DOHH2 (cell line): Measurements from ENCODE around the gene SMAD3.

Source experiments
- H3F3A ChIP-seq: fragments of 200-600 bp; sonication (generic), shearing (Covaris generic); 2 replicates; pipeline ENCODE4 v1.6.0; 2016; ENCODE audit warnings: antibody characterized with exemption, mild to moderate bottlenecking; ENCODE audit not compliant: control insufficient read depth, insufficient read depth
- H3K27ac ChIP-seq: fragments of 200-600 bp; sonication (generic); 2 replicates; pipeline ENCODE4 v1.5.1; 2014; ENCODE audit warnings: low read depth, mild to moderate bottlenecking, low read length, moderate library complexity
- H3K27me3 ChIP-seq: fragments of 200-600 bp; sonication (generic); 2 replicates; pipeline ENCODE4 v1.6.1; 2014; ENCODE audit warnings: mild to moderate bottlenecking, low read length, mixed read lengths; ENCODE audit not compliant: control insufficient read depth
- H3K36me3 ChIP-seq: fragments of 200-600 bp; sonication (generic); 2 replicates; pipeline ENCODE4 v1.6.1; 2014; ENCODE audit warnings: mild to moderate bottlenecking, low read length, moderate library complexity, mixed read lengths; ENCODE audit not compliant: control insufficient read depth
- H3K4me1 ChIP-seq: fragments of 200-600 bp; sonication (generic); 2 replicates; pipeline ENCODE4 v1.6.1; 2014; ENCODE audit warnings: mild to moderate bottlenecking, low read length, mixed read lengths; ENCODE audit not compliant: control insufficient read depth
- H3K4me2 ChIP-seq: fragments of 200-600 bp; sonication (generic); 2 replicates; pipeline ENCODE4 v1.6.0; 2014; ENCODE audit warnings: mild to moderate bottlenecking, low read length, moderate library complexity
- H3K4me3 ChIP-seq: fragments of 200-600 bp; sonication (generic); 2 replicates; pipeline ENCODE4 v1.5.1; 2014; ENCODE audit warnings: mild to moderate bottlenecking, low read length, mixed read lengths
- H3K79me2 ChIP-seq: fragments of 200-600 bp; sonication (generic); 2 replicates; pipeline ENCODE4 v1.6.1; 2014; ENCODE audit warnings: mild to moderate bottlenecking, low read length, mixed read lengths; ENCODE audit not compliant: control insufficient read depth
- H3K9me2 ChIP-seq: fragments of 200-600 bp; sonication (generic); replicated peaks from 2 replicates; pipeline ENCODE4 v1.6.1; 2014; ENCODE audit warnings: mild to moderate bottlenecking, low read length, mixed read lengths; ENCODE audit not compliant: control insufficient read depth
- H3K9me3 ChIP-seq: fragments of 200-600 bp; sonication (generic); 2 replicates; pipeline ENCODE4 v1.6.1; 2014; ENCODE audit warnings: antibody characterized with exemption, low read length, mixed read lengths; ENCODE audit not compliant: control insufficient read depth, insufficient read depth
- H4K20me1 ChIP-seq: fragments of 200-600 bp; sonication (generic); 2 replicates; pipeline ENCODE4 v1.6.0; 2014; ENCODE audit warnings: low read depth, mild to moderate bottlenecking, antibody characterized with exemption, low read length, moderate library complexity; ENCODE audit not compliant: control insufficient read depth, insufficient read depth
- EZH2phosphoT487 ChIP-seq: fragments of 200-600 bp; sonication (generic); IDR thresholded peaks from 2 replicates; pipeline ENCODE4 v1.6.1; 2017; ENCODE audit warnings: borderline replicate concordance, mild to moderate bottlenecking, antibody characterized with exemption, low read length, moderate library complexity, mixed read lengths
- TF ChIP-seq, protein P1 (sequence below): fragments of 200-600 bp; sonication (generic); IDR thresholded peaks from one replicate; pipeline ENCODE4 v1.5.1; 2014; ENCODE audit warnings: antibody characterized with exemption, mild to moderate bottlenecking, low read depth, low read length; ENCODE audit not compliant: poor library complexity, severe bottlenecking

Gene SMAD3

DNA sequence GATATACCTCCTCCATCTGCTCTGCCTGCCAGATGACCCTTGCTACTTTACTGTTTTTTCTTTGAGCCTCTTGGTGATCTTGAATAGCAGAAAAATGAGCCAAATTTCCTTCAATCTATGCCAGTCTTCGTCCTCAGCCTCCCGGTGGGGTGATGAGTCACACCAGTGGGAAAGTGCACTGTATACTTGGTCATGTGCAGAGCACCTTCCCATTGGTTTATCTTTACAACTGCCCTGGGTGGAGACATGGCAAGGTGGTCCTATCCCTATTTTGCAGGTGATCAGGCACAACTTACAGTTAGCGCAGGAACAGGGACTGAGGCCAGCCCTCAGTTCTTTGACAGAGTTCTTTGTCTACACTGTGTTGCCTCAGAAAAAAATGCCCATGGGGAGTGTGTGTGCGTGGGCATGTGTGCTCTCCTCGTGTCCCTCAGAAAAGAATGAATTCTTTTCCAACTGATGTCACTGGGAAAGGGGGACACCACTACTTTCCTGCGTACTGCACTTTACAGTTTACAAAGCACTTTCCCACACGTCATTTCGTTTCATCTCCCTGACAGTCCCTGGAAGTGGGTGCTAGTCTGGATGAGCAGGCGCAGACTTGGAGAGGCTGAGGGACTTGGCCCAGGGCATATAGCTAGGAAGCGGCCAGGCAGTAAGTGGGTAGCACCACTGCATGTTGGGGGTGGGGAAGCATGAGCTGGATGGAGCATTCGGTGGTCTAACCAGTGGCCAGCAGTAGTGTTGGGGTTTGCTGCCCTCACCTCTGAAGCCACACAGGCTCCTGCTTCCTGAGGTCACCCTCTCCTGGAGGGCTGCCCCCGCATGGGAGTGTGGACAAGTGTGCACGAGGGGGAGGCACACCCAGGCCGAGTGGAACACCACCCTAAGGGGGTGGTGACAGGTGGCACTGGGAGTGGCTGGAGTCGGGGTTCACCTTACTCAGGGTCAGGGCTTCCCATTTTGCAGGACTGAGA, 24.1 kb downstream of the SMAD3 start:
- H3K4me2 ChIP-seq: no peak overlapping the region
- H4K20me1 ChIP-seq: peaks cover 5% of the 10 kb centered on the region; the same call in 1 of the 2 replicates
- H3F3A ChIP-seq: peaks cover 6% of the 10 kb centered on the region; the same call in 1 of the 2 replicates
- no peak overlapping the region for H3K27ac ChIP-seq
- H3K9me3 ChIP-seq: no peaks in the 10 kb centered on the region
- H3K27me3 ChIP-seq: no peaks in the 10 kb centered on the region
- no peaks in the 10 kb centered on the region for H3K9me2 ChIP-seq
- H3K79me2 ChIP-seq: peaks cover 75% of the 10 kb centered on the region
- H3K4me3 ChIP-seq: no peak overlapping the region
- TF ChIP-seq, protein P1, sequence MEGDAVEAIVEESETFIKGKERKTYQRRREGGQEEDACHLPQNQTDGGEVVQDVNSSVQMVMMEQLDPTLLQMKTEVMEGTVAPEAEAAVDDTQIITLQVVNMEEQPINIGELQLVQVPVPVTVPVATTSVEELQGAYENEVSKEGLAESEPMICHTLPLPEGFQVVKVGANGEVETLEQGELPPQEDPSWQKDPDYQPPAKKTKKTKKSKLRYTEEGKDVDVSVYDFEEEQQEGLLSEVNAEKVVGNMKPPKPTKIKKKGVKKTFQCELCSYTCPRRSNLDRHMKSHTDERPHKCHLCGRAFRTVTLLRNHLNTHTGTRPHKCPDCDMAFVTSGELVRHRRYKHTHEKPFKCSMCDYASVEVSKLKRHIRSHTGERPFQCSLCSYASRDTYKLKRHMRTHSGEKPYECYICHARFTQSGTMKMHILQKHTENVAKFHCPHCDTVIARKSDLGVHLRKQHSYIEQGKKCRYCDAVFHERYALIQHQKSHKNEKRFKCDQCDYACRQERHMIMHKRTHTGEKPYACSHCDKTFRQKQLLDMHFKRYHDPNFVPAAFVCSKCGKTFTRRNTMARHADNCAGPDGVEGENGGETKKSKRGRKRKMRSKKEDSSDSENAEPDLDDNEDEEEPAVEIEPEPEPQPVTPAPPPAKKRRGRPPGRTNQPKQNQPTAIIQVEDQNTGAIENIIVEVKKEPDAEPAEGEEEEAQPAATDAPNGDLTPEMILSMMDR: no peak
- TF ChIP-seq EZH2phosphoT487: no peak
- H3K4me1 ChIP-seq: peaks cover 73% of the 10 kb centered on the region
- peaks cover 22% of the 10 kb centered on the region for H3K36me3 ChIP-seq

DNA sequence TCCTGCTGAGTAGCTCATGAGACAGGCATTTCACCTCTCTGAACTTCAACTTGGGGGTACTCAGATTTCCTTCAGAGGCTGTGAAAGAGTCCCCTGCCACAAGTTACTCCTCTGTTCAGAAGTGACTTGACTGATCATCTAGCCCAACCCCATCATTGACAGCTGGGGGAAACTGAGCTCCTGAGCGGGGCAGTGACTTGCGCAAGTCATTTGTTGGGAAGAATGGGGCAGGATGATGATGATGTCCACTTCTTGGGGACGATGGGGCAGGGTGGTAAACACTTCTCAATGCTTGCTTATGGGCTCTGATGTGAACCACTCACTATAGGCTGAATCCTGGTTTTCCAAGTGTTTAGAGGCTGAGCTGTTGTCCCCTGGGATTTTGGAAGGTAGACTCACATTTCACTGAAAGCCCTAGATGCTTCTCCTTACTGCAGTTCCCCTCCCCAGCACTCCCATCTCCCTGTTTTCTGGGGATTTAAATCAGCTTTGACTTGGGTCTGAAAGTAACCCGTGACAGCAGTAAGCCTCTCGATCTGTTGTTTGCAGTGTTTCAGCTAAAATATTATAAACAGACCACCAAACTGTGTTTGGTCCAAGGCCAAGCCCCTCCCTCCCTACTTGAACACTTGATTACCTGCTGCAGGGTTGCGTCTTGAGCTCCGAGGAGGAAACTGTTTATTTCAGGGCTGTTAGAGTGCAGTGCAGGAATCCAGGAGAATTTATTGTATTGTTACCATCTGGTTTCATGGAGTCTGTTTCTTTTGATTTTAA, 25.1 kb downstream of the SMAD3 start:
- no peak overlapping the region for H3K27ac ChIP-seq
- peaks cover 5% of the 10 kb centered on the region; the same call in 1 of the 2 replicates for H4K20me1 ChIP-seq

DNA sequence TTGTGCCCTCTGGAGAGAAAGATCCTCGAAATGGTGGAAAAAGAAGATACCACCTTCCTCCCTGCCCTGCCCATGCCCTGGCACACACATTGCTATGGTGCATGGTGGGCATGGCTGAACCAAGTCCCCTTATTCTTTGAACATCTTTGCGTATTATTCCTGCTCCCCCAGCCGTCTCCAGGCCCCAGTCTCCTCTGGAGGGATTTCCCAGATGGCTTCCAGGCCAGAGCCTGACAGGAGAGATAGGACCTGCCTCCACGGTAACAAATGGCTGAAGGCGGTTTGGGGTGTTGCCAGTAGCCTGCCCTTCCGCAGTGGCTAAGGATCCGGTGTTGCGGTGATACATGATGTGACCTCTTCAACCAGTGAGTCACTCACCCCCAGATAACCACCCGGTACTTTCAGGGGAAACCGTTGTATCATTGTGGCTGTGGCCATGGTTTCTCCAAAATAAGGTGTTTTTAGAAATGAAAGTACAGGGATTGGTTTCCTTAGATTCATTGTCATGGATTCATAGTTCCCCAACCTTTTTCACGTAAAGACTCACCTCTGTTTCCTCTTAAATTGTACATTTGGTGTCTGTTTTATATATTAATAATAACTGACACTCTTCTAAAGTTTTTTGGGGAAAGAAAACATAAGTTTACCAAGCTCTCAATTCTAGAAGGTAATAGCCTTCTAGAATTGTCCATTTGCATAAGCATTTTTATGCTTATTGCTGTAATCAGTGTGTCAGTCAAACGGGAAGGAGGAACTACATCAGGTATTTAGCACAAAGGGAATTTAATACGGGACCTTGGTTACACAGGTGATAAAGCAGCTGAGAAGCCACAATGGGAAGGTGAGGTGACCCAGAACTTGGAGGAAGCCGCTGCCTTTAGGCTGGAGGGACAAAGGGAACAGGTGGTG, 25.9 kb downstream of the SMAD3 start:
- peak overlapping the region; percentile 86 for H3K4me2 ChIP-seq
- H3K4me3 ChIP-seq: no peak overlapping the region
- peaks cover 14% of the 10 kb centered on the region for H3K36me3 ChIP-seq
- peaks cover 65% of the 10 kb centered on the region for H3K4me1 ChIP-seq
- H3K27ac ChIP-seq: no peak overlapping the region
- no peaks in the 10 kb centered on the region for H3K9me3 ChIP-seq
- no peak for TF ChIP-seq EZH2phosphoT487
- TF ChIP-seq, protein P1: no peak
- peaks cover 3% of the 10 kb centered on the region; the same call in 1 of the 2 replicates for H4K20me1 ChIP-seq
- 0 out of 2 replicates have a peak, but pooled peaks cover 2% of the 10 kb centered on the region for H3F3A ChIP-seq
- no peaks in the 10 kb centered on the region for H3K9me2 ChIP-seq
- H3K27me3 ChIP-seq: no peaks in the 10 kb centered on the region
- peaks cover 66% of the 10 kb centered on the region for H3K79me2 ChIP-seq

More for the DNA sequence above, 25.1 kb downstream of the SMAD3 start:
- no peak overlapping the region for H3K4me3 ChIP-seq
- peaks cover 18% of the 10 kb centered on the region for H3K36me3 ChIP-seq
- no peaks in the 10 kb centered on the region for H3K9me3 ChIP-seq
- H3K4me2 ChIP-seq: no peak overlapping the region
- peaks cover 65% of the 10 kb centered on the region for H3K4me1 ChIP-seq
- TF ChIP-seq, protein P1: no peak
- TF ChIP-seq EZH2phosphoT487: no peak
- no peaks in the 10 kb centered on the region for H3K9me2 ChIP-seq
- H3K79me2 ChIP-seq: peaks cover 72% of the 10 kb centered on the region
- H3F3A ChIP-seq: peaks cover 3% of the 10 kb centered on the region; the same call in 1 of the 2 replicates
- H3K27me3 ChIP-seq: no peaks in the 10 kb centered on the region
